Mucosa of descending colon (tissue), 3 donors: ENCODE measurements around the gene TAAR8. TPM values are rescaled to one million over a fixed set of nuclear protein-coding genes. Genes with fewer than 3 reads are reported as not detected.
A peak's percentile ranks its signal among the peaks of the same experiment; 100 is the strongest.

Experiments used
- ATAC-seq: fragments of 200-7000 bp; cut with Tn5 transposase; one replicate; pipeline ENCODE4 v1.9.1; 2020; ENCODE audit warnings: mild to moderate bottlenecking, moderate library complexity
- DNase-seq, 3 donors: peaks; one replicate each; pipeline ENCODE4 v3.0.0-alpha.2; 2020
- H3K36me3 ChIP-seq: fragments of 200-600 bp; one replicate; pipeline ENCODE4 v1.8.0; 2021; ENCODE audit warnings: low read depth, mild to moderate bottlenecking
- H3K4me1 ChIP-seq: fragments of 200-600 bp; one replicate; pipeline ENCODE4 v1.8.0; 2021; ENCODE audit warnings: low read depth, mild to moderate bottlenecking
- H3K4me3 ChIP-seq: fragments of 200-600 bp; one replicate; pipeline ENCODE4 v1.8.0; 2021; ENCODE audit warnings: mild to moderate bottlenecking
- H3K9me3 ChIP-seq: fragments of 200-600 bp; one replicate; pipeline ENCODE4 v1.8.0; 2021; ENCODE audit warnings: mild to moderate bottlenecking
- intact Hi-C, 2 donors: fragments of 100-400 bp; cut with DNase I in 1 of 2; cut with micrococcal nuclease in 1 of 2; formaldehyde crosslinking; loops; one replicate each; pipeline versions ENCODE4 v1.11.0 to v1.11.1; 2022; cut with DNase I, micrococcal nuclease
- long read RNA-seq, 2 donors: library from polyadenylated mRNA; unstranded; transcript quantifications; one replicate each; pipeline ENCODE4 v2.0.0, GENCODE V29; 2019 to 2021
- total RNA-seq, 3 donors: library from RNA; stranded (reverse); fragmentation: NEBNext Ultra II Directional in 2 of 3; extraction: Animal tissue kit (Norgen Biotek cat#: 25700) in 2 of 3; gene quantifications; one replicate each; pipeline versions ENCODE4 v1.2.1 to v1.2.4, GENCODE V29; 2021 to 2023
- TF ChIP-seq, protein P1 (sequence below): fragments of 200-600 bp; IDR thresholded peaks from one replicate; pipeline ENCODE4 v1.8.0; 2022; ENCODE audit warnings: antibody characterized with exemption, mild to moderate bottlenecking
- donor health status: DM: no; HTN: no; CAD: no; lungs with moderate emphysema.
- donor health status: DM: no; HTN: no; CAD: no.
- donor health status: DM: no; HTN: yes; CAD: no.

The TAAR8 gene, protein sequence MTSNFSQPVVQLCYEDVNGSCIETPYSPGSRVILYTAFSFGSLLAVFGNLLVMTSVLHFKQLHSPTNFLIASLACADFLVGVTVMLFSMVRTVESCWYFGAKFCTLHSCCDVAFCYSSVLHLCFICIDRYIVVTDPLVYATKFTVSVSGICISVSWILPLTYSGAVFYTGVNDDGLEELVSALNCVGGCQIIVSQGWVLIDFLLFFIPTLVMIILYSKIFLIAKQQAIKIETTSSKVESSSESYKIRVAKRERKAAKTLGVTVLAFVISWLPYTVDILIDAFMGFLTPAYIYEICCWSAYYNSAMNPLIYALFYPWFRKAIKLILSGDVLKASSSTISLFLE
- not detected for total RNA-seq
- long read RNA-seq, donor 1, result 0 reads
- long read RNA-seq, donor 2, result 0 reads

GRCh38 chr6:132552372-132552771 lies at the start of gene TAAR8:
TAAR8 (plus strand) TSS chr6:132552672; CDS start chr6:132552693, 21 bp downstream.
- Histone ChIP-seq H3K4me1 (no peaks in the 10 kb centered on the region), H3K9me3 (no peaks in the 10 kb centered on the region), H3K36me3 (no peaks in the 10 kb centered on the region), H3K4me3 (no peak within 1 kb of the TSS)
- TF ChIP-seq, protein P1, sequence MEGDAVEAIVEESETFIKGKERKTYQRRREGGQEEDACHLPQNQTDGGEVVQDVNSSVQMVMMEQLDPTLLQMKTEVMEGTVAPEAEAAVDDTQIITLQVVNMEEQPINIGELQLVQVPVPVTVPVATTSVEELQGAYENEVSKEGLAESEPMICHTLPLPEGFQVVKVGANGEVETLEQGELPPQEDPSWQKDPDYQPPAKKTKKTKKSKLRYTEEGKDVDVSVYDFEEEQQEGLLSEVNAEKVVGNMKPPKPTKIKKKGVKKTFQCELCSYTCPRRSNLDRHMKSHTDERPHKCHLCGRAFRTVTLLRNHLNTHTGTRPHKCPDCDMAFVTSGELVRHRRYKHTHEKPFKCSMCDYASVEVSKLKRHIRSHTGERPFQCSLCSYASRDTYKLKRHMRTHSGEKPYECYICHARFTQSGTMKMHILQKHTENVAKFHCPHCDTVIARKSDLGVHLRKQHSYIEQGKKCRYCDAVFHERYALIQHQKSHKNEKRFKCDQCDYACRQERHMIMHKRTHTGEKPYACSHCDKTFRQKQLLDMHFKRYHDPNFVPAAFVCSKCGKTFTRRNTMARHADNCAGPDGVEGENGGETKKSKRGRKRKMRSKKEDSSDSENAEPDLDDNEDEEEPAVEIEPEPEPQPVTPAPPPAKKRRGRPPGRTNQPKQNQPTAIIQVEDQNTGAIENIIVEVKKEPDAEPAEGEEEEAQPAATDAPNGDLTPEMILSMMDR, result no peak
- ATAC-seq (no peak), DNase-seq (no peak)
- intact Hi-C loops, result no loop called here

GRCh38 chr6:132504757-132505156 lies 47.7 kb upstream of the TAAR8 start:
- no peak for DNase-seq
- H3K4me1 ChIP-seq, result peaks cover 10% of the 10 kb centered on the region

GRCh38 chr6:132505158-132505557 lies 47.3 kb upstream of the TAAR8 start:
- TF ChIP-seq, protein P1, result no peak
- H3K4me1 ChIP-seq, result peaks cover 10% of the 10 kb centered on the region
- intact Hi-C loops, result no loop called here
- no peak for DNase-seq
- no peaks in the 10 kb centered on the region for H3K36me3 ChIP-seq
- no peak overlapping the region for H3K4me3 ChIP-seq
- no peaks in the 10 kb centered on the region for H3K9me3 ChIP-seq
- no peak for ATAC-seq

More at GRCh38 chr6:132504757-132505156, 47.7 kb upstream of the TAAR8 start:
- Histone ChIP-seq H3K4me3 (no peak overlapping the region), H3K9me3 (no peaks in the 10 kb centered on the region), H3K36me3 (no peaks in the 10 kb centered on the region)
- intact Hi-C loops, result no loop called here
- ATAC-seq, result peak; percentile 42
- TF ChIP-seq, protein P1, result no peak

GRCh38 chr6:132506461-132506860 lies 46.0 kb upstream of the TAAR8 start:
- intact Hi-C loops, result no loop called here
- TF ChIP-seq, protein P1, result no peak
- H3K4me1 ChIP-seq, result peaks cover 20% of the 10 kb centered on the region

DNA sequence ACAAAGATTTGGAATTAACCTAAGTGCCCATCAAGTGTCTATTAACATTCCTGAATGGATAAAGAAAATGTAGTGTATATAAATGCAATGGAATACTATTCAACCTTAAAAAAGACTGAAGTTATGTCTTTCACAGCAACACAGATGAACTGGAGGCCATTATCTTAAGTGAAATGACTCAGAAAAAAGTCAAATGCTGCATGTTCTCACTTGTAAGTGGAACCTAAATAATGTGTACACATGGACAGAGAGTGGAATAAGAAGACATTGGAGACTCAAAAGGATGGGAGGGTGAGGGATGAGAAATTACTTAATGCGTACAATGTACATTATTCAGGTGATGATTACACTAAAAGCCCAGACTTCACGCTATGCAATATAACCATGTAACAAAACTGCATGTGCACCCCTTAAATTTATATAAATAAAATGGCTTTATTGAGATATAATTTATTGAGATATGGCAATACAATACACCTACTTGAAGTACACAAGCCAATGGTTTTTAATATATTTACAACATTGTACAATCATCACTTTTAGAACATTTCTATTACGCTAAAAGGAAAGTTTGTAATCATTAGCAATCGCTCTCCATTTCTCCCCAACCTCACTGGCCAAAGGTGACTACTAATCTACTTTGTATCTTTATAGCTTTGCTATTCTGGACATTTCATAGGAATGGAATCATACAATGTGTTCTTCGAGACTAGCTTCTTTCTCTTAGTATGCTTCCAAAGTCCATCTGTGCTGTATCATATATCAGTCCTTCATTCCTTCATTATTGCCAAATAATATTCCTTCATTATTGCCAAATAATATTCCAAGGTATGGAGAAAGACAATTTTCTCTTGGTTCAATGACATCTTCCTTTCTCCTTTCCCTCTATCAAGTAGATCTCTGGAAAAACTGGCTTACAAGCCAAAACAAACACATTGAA lies 45.3 kb upstream of the TAAR8 start:
- no peaks in the 10 kb centered on the region for H3K36me3 ChIP-seq
- H3K4me3 ChIP-seq, result no peak overlapping the region
- peaks cover 21% of the 10 kb centered on the region for H3K4me1 ChIP-seq
- H3K9me3 ChIP-seq, result no peaks in the 10 kb centered on the region
- TF ChIP-seq, protein P1, result no peak
- ATAC-seq (no peak), DNase-seq (no peak)
- intact Hi-C loops, result no loop called here

More at GRCh38 chr6:132506461-132506860, 46.0 kb upstream of the TAAR8 start:
- Histone ChIP-seq H3K36me3 (no peaks in the 10 kb centered on the region), H3K9me3 (no peaks in the 10 kb centered on the region), H3K4me3 (no peak overlapping the region)
- ATAC-seq, result no peak
- DNase-seq, result no peak
